ENCODE results near the gene RUBCNL. TPM values are rescaled to one million over a fixed set of nuclear protein-coding genes. Genes with fewer than 3 reads are reported as not detected.

RUBCNL gene
- polyA plus RNA-seq, 1 of the 3 experiments (the other 2 are of a cell fraction), result 0.07 TPM

GRCh38 chr13:46304546-46304945, 82.5 kb downstream of the RUBCNL start:
- no peaks in the 10 kb centered on the region for H3K27me3 ChIP-seq (ENCODE audit: insufficient read depth)
- H3K27ac ChIP-seq (ENCODE audit: low read depth in 2 of 2, low read length in 1 of 2), result no peak overlapping the region
- H3K4me1 ChIP-seq (ENCODE audit: control insufficient read depth in 1 of 2, insufficient read depth in 2 of 2, low read depth in 1 of 2, low read length in 1 of 2), result no peaks in the 10 kb centered on the region
- H3K4me2 ChIP-seq, result no peak overlapping the region
- H3K79me2 ChIP-seq (ENCODE audit: insufficient read depth), result no peaks in the 10 kb centered on the region
- no peaks in the 10 kb centered on the region for H3K9me2 ChIP-seq
- no peak overlapping the region for H3K9ac ChIP-seq
- H4K20me1 ChIP-seq (ENCODE audit: insufficient read depth), result no peaks in the 10 kb centered on the region
- H3K9me3 ChIP-seq, result no peaks in the 10 kb centered on the region
- 67% methylated on average over 3 of the region's 3 CpGs for WGBS (ENCODE audit: low lambda C conversion rate)
- no peaks in the 10 kb centered on the region for H3K36me3 ChIP-seq (replicated peaks in 1 of 2; ENCODE audit: control insufficient read depth in 1 of 2, insufficient read depth in 2 of 2, low read length in 1 of 2)
- POLR2A ChIA-PET, result no interaction called here
- no peak for DNase-seq
- H3K4me3 ChIP-seq (ENCODE audit: low read depth in 2 of 2, low read length in 1 of 2), result no peak overlapping the region
- TF ChIP-seq RFX5 (IDR thresholded peaks at IDR 0.05; ENCODE audit: low read length), result no peak
- CTCF ChIA-PET, result interaction anchor here (1.0 kb wide), 1 partner anchor 24 kb away, joined by 3 read pairs; no protein-coding TSS in a partner anchor
- no peak overlapping the region for H2AFZ ChIP-seq (ENCODE audit: low read depth)
- no peaks in the 10 kb centered on the region for H3F3A ChIP-seq (replicated peaks; ENCODE audit: insufficient read depth)

GRCh38 chr13:46303742-46304385, 83.2 kb downstream of the RUBCNL start:
- no peak overlapping the region for H3K27ac ChIP-seq (ENCODE audit: low read depth in 2 of 2, low read length in 1 of 2)
- no peak for DNase-seq
- H3F3A ChIP-seq (replicated peaks; ENCODE audit: insufficient read depth), result no peaks in the 10 kb centered on the region
- TF ChIP-seq MEF2A (IDR thresholded peaks at IDR 0.05; ENCODE audit: borderline replicate concordance, low read depth) (no peak), CTCF (IDR thresholded peaks at IDR 0.05) (no peak), MAX (IDR thresholded peaks at IDR 0.05; ENCODE audit: low read depth) (no peak), FOXM1 (IDR thresholded peaks at IDR 0.05; ENCODE audit: low read depth) (no peak), PBX3 (IDR thresholded peaks at IDR 0.05) (no peak), JUND (IDR thresholded peaks at IDR 0.05) (no peak), REST (IDR thresholded peaks at IDR 0.05; ENCODE audit: low read depth, low read length) (no peak), TAF1 (IDR thresholded peaks at IDR 0.05; ENCODE audit: borderline replicate concordance, low read depth, low read length) (no peak), ELF1 (IDR thresholded peaks at IDR 0.05) (no peak), MXI1 (IDR thresholded peaks at IDR 0.05; ENCODE audit: low read depth, low read length) (no peak), CHD2 (IDR thresholded peaks at IDR 0.05; ENCODE audit: low read length, partially characterized antibody) (no peak), SIN3A (IDR thresholded peaks at IDR 0.05; ENCODE audit: borderline replicate concordance, low read depth, low read length) (no peak), RXRA (IDR thresholded peaks at IDR 0.05; ENCODE audit: borderline replicate concordance, low read depth) (no peak), RAD21 (IDR thresholded peaks at IDR 0.05; ENCODE audit: low read length) (no peak)
- H3K4me1 ChIP-seq (ENCODE audit: control insufficient read depth in 1 of 2, insufficient read depth in 2 of 2, low read depth in 1 of 2, low read length in 1 of 2), result no peaks in the 10 kb centered on the region
- no peaks in the 10 kb centered on the region for H3K9me3 ChIP-seq
- no peak overlapping the region for H3K4me3 ChIP-seq (ENCODE audit: low read depth in 2 of 2, low read length in 1 of 2)
- no peaks in the 10 kb centered on the region for H3K9me2 ChIP-seq
- H3K27me3 ChIP-seq (ENCODE audit: insufficient read depth), result no peaks in the 10 kb centered on the region
- ChIA-PET CTCF (interaction anchor here (1.0 kb wide), 1 partner anchor 25 kb away, joined by 3 read pairs; no protein-coding TSS in a partner anchor), POLR2A (no interaction called here)
- no peak overlapping the region for H3K4me2 ChIP-seq
- WGBS (ENCODE audit: low lambda C conversion rate), result 63% methylated on average over 7 of the region's 7 CpGs
- H2AFZ ChIP-seq (ENCODE audit: low read depth), result no peak overlapping the region
- H4K20me1 ChIP-seq (ENCODE audit: insufficient read depth), result no peaks in the 10 kb centered on the region
- no peaks in the 10 kb centered on the region for H3K79me2 ChIP-seq (ENCODE audit: insufficient read depth)
- H3K36me3 ChIP-seq (replicated peaks in 1 of 2; ENCODE audit: control insufficient read depth in 1 of 2, insufficient read depth in 2 of 2, low read length in 1 of 2), result no peaks in the 10 kb centered on the region
- H3K9ac ChIP-seq, result no peak overlapping the region
